CD4-positive, alpha-beta T cell treated with Interleukin-4 for 4 hours (primary cell): ENCODE data around the gene RGS3.

Experiments
- DNase-seq: peaks from one replicate; pipeline ENCODE4 v3.0.0-alpha.2; 2020

Gene RGS3

DNA sequence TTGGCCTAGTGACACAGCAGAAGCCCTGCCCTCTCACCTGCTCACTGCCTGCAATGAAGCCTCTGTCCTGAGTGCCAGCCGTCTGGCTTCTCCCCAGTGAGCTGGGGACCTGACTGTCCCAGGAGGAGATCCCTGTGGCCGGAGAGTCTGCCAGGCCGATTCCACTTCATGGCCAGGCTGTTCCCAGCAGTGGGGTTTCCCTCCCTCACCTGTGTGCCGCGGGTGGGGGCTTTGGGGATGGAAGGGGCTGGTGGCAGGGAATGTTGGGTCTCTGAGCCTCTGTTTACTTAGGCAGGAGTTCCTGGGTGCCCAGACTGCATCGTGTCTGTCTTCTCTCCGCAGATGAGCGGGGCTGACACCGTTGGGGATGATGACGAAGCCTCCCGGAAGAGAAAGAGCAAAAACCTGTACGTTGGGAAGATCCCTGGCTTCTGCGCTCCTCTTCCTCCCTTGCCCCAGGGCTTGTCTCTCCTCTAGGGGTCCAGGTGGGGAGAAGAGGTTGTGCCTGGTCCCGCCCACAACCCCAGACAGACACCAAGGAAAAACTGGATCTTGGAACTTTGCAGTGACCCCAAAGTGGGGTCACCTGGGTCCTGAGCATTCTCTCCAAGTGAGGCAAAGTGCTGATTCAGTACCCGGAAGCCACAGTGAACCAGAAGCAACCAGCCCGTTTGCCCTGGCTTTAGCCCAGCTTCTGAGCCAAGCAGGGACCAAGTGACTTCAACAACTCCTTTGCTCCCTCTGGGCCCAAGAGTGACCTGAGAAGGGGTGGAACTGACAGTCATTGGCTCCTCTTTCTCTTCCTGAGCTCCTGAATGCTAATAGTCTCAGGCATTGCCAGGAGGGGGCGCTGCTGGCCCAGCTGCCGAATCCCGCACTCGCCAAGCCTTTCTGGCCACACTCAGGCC, 127.7 kb downstream of the RGS3 start:
- peak; percentile 30 for DNase-seq

DNA sequence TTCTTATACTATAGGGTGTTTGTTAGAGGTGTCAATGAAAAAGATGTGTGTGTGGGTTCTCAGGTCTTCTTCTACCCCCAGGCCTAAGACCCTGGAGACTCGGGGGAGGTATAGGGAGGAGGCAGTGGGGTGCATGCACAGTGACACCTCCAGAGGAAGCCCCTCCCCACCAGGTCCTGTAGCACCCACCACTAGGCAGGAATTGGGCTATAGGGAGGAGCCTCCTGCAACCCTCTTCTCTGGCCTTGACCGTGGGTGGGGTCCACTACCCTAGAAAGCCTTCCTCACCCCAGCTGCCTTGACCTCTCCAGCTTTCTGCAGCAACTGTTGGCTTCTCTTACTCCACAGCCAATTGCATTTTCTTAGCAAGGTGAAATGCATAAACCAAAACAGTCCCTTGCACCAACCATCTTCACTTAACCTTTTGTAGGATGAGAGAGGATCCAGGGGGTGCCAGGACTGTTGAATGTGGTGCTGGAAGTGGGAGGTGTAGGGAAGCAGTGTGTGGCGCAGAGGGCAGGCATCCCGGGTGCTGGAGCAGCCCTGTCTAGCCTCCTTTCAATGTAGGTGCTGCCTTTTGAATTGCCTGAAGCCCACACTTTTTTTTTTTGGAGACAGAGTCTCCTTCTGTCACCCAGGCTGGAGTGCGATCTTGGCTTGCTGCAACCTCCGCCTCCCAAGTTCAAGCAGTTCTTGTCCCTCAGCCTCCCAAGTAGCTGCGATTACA, 128.5 kb downstream of the RGS3 start:
- no peak for DNase-seq

DNA sequence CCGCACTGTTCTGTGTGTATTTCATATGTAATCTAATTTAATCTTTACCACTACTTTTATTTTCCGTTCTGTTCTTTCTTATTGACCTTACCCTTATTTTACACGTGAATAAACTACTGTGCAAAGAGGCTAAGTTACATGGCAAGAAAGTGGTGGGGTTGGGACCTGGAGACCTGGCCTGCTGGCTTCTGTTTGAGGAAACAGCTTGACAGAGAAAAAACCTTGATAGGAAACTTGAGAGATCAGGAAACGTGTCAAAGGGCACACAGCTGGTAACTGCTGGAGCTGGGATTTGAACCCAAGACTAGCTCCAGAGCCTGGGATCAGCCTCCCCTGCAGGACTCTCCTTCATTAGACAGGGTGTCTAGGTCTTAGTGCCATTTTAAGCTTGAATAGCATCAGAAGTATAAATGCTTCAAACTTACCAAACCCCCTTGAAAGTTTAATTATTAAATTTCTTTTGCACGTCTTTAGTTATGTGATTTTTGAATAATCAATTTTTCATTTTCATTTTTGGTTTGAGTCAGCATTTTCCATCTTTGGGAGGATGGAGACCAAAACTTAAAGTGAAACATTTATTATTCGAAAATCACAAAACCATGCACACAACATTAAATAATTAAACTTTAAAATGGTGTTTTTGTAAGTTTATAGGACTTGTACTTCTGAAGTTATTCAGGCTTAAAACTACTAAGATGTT, 129.5 kb downstream of the RGS3 start:
- no peak for DNase-seq

DNA sequence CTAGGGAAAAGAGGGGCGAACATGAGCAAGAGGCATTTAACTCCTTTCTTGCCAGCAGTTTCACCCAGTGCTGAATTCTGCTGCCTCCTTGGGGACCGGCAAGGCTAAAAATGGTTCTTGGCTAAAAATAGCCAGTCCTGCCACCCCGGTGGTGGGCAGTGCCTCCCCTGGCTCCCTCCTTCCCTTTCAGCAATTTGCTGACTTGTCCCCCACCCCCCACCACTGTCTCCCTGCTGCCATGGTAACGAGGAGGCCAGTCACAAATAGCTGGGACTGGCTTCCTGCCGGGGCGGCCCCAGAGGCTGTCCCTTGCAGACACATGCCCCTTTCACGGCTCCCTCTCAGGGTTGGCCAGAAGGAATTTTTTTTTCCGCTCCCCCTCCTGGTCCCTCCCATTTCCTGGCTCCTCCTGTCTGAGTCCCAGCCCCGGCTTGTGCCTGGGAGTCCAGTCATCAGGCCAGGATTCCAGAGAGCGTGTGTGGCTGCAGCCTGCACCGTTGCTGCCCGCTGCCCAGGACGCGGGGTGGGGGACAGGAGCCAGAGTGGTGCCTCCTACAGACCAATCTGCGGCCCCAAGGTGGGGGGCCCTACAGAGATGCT, 130.3 kb downstream of the RGS3 start:
- no peak for DNase-seq

DNA sequence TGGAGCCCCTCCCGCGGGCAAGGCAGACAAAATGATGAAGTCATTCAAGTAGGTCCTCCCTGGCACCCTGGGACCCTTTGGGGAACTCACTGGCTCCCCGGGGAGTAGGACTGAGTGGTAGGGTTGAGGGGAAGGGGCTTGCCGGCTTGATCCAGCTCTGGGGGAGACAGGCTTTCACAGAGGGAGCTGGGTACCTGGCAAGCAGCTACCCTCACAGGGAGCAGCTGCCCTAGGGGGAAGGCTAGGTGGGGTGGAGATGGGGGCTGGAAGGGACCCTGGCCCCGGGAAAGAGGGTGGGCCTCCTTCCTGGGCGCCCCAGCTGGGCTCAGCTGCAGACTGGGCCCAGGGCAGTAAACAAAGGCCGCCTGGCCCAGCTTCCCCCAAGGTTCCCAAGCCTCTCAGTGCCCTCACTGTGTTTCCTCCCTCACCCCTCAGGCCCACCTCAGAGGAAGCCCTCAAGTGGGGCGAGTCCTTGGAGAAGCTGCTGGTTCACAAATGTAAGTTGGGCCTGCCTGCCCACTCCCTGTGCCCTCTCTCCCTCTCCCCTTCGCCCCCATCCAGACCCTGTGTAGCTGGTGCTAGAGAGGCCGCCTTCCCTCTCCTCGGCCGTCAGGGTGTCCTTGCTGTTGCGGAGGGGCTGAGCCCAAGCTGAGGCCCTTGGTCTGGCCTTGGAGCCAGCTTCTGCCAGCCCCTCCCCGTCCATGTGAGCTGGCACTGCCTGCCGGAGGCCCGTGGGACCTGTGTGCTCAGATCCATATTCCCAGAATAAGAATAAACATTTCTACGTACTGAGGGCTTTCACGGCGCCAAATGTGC, 131.2 kb downstream of the RGS3 start:
- DNase-seq, result no peak

DNA sequence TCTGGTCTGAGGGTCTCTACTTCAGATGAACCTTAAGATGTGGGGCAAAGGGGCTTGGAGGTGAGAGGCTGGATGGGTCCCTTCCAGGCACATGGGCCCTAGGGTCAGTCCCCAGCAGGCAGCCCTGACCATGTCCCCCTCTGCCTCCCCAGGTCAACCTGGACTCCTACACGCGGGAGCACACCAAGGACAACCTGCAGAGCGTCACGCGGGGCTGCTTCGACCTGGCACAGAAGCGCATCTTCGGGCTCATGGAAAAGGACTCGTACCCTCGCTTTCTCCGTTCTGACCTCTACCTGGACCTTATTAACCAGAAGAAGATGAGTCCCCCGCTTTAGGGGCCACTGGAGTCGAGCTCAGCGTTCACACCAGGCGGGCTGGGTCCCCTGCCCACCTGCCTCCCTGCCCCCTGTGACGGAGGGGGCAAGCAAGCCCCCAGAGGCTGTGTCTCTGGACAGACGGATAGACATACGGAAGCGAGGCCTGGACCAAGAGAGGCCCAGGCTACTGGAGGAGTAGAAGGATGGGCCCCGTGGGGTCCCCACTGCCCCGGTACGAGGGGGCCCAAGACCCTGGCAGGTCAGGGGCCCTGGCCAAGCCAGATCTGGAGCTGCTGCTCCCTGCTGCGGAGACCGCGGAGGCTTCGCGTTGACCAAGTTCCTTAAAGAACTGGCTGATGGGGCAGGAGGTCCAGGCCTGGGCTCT, 133.2 kb downstream of the RGS3 start:
- no peak for DNase-seq

DNA sequence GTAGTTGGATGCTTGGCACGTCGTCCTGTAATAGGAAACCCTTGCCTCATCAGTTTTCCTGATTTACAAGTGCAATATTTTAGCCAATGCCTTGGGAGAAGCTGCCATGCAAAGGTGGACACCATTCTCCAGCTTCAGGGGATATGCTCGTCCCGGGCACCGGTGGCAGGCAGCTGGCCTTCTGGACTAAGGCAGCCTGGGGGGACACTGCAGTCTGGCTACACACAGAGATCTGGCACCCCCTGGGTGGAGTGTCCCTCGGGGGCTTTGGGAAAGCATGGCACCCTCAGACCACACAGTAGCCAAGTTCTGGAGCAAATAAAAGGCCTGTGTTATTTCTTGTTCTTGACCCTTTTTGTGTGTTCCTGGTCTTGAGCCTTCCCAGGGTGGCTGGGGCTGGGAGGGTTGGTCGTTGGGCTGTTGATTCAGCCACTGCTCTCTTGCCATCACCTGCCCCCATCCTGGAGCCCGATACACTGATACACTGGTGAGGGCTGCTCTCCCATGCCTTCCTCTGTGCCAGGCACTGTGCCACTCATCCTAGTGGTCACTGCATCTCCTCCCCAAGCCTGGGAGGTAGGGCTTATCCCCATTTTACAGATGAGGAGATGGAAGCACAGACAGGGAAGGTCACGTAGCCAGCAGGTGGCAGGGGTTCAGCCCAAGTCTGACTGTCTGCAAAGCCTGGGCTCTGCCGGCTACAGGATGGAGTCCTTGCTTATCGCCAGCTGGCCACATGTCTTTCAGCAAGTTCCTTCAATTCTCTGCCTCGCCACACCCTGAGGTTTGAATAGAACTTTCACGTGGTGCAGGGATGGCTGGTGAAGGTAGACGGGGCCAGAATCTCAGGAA, 134.1 kb downstream of the RGS3 start:
- no peak for DNase-seq

DNA sequence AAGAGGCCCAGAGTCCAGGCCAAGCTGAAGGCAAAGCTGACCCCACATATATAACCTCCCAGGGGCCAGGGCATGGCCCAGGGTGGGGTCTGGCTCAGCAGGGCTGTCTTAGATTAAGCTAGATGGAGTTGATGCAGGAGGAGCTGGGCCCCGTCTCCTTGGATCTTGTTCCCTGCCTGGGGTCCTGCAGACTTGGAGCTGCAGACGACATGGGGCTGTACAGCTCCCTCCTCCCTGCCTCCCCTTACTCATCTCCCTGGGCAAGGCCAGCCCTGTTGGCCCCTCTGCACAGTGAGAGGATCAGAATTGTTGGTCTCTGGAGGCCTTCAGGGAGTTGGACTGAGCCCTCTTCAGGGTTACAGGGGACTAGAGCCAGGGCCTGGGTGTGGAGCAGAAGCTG, 134.9 kb downstream of the RGS3 start:
- no peak for DNase-seq

DNA sequence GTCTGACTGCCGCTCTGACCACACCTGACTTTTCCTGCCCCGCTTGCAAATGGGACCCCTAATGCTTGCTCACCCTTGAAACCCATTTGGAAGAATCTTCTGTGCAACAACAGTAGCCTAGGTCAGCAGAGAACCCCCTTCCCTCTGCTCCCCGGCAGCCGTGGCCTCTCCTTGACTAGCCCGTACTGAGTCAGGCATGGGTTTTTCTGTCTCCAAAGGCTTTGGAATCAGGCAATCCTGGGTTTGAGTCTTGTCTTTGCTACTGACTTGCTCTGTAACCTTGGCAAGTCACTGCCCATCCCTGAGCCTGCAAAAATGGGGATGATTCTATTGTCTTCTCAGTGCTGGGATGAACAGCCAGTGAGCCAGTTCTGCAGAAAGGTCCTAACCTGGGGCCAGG, 135.4 kb downstream of the RGS3 start:
- no peak for DNase-seq

DNA sequence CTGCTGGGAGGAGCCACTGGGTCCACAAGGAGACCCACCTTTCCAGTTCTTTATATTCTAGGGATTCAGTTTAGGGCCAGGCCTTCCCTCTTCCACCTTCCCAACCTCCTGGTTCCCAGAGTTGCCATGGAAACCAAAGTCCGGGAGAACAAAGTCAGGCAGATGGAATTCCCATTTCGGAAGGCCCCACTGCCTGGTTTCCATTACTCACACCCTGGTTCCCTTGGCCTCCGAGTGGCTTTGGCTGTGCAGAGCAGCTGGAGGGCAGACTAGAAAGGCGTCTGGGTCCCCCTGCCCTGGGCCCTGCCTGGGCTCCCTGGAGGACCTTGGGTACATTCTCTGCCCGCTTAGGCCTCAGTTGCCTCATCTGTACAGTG, 136.1 kb downstream of the RGS3 start:
- DNase-seq, result no peak

DNA sequence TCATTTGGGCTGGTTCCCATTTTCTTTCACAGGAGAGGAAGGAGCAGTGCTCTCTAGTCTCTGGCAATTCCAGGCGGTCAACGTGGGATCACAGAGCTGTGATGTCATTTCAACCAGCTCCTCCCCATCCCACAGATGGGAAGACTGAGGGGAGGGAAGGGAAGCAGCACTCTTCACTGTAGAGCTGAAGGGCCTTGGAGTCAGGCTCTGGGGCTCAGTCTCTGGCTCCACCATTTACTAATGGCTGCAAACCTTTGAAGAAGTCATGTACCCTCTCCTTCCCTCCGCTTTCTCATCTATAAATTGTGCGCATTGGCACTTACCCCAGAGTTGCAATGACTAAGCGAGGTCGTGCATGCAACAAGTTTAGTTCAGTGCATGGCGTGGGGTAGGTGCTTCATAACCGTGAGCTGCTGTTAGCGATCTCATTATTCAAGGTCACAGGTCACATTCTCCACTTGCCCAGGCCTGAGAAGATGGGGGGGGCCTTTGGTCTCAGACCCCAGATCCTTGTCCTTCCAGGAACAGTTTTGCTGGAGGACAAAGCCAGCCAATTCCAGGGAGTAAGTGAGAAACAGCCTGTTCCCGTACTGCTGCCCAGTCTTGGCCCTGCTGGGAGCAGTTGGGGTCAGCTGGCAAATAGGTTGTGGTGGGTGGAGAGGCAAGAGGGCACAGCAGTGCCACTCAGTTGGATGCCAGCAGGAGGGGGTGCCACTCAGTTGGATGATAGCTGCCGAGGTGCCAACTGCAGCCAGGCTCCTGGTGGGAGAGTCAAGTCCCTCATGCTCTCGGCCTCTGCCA, 136.7 kb downstream of the RGS3 start:
- DNase-seq, result no peak

DNA sequence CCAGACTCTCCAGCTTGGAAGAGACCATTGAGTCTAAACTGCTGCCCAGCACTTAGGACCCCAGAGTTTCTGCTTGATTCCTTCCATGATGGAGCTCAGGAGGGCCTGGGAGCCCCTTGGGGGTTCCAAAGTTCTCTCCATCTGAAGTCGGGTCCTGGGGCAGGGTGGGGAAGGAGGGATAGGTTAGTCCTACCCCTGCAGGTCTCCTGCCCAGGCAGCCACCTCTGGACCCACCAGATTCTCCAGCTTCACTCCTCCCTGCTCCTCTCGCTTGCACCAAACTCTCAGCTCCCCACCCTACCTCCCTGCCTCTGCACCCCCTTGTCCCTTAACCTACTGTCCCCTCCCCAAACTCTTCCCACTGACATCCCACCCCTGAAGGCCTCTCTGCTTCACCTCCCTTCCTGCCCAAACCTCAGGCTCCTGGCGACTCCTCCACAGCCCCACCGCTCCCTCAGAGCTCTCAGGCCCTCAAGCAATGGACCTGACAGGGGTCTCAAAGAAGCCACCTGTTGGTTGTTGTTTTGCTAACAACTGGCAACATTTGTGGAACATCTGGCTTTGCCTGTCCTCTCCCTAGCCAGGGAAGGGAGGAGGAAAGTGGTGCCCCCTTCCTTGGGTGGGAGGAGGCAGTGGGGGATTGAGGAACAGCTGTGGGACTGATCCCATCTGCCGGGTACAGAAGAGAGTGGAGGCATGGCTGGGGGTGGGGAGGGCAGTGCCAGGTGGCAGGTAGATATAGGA, 137.5 kb downstream of the RGS3 start:
- DNase-seq, result no peak

DNA sequence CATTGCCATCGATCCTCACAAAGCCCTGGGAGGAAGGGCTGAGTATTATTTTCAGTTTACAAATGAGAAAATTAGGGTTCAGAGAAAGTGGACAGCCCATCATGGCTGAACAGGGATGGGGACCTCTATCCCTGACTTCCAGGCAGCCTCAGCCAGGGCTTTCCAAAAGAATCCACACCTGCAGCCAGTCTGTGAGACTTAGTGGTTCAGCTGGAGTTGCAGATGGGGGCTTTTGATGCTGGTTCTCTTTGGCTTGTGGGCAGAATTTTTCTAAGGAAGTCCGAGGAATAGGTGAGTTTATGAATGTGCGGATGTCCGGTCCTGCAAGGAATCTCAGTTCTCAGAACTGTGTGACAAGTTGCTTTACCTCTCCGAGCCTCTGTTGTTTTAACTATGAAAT, 138.1 kb downstream of the RGS3 start:
- DNase-seq, result no peak

DNA sequence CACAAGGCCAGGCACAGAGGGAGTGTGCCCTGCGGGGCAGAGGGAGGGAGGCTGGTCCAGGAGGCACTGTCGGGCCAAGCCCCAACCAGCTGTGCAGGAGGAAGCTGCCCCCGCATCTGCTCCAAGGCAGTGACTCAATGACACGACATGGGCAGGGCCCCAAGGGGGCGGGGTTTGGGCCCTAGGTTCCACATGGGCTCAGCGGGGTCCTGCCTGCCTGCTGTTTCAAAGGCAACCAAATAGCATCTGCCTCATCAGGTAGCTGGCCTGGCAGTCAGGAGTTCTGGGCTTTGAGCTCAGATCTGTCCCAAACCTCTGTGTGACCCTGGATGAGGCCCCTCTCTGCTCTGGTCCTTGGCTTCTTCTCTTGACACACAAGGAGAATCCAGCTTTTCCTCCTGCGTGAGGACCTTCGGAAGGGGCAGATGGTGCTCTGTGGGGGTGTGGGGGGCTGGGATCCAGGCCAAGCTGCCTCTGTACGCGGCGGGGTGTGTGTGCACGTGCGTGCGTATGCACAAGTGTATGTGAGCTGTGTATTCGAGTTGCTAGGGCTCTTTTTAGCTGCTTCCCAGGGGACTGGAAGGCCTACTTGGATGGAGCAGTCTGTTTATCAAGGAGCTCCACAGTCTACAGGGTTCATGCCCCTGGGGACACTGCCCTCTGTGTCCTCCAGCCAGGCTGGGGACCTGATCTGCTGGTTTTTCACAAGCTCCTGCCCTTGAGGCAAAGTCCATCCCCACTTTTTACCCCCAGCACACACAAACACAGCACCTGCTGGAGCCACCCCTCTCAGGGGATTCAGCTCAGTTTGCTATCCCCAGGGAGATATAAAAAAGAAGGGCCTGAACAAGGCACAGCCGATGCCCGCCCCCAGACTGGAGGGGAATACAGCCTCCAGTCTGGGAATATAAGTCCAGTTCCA, 138.9 kb downstream of the RGS3 start:
- no peak for DNase-seq

DNA sequence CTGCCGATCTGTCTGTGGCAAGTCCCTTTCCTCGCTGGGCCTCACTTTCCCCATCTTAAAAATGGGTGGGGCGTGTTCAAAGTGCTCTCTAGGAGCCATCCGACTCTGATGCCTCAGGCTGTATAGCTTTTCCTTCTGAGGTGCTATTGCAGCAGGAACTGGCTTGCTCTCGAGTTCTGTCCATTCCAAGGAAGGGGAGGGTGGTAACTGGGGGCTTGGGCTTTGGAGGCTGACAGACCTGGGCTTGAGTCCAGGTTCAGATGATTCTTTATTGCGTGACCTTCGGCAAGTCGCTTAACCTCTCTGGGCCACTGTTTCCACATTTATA, 139.5 kb downstream of the RGS3 start:
- no peak for DNase-seq

DNA sequence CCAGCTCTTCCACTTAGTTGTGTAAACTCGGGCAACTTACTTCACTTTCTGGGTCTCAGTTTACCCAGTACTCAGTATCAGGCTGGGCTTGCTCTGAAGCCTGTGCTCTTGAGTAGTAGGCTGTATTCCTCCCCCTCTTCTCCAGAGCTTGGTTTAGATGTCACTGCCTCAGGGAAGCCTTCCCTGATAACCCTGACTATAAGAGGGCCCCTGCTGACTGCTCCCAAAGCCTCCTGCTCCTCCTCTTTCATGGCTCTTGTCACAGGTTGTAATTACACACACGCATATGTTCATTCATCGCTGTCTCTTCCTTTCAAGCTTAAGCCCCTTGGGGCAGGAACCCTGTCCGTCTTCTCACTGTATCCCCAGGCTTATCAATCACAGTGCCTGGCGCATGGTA, 140.2 kb downstream of the RGS3 start:
- no peak for DNase-seq

DNA sequence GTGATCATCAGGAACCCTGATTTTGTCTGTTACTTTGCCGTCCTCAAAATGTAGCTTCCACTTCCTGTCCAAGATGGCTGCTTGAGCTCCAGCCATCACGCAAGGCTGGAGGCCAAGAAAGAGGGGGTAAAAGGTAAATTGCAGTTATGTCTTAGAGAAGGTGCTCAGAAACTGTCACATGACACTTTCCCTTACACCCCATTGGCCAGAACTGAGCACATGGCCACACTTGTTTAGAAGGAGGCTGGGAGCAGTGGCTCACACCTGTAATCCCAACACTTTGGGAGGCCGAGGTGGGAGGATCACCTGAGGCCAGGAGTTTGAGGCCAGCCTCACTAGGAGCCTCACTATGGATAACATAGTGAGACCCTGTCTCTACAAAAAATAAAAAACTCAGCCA, 140.9 kb downstream of the RGS3 start:
- DNase-seq, result no peak

DNA sequence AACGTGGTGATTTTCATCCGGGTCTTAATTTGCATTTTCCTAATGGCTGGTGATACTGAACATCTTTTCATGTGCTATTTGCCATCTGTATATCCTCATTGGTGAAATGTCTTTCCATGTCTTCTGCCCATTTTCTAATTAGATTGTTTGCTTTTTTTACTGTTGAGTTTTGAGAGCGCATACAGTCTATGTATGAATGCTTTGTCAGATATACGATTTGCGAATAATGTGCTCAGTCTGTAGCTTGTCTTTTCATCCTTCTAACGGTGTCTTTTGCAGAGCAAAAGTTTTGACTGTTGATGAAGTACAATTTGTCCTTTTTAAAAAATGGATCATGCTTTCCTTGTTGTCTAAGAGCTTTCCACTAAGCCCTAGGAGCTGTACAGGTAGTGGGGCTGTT, 143.0 kb downstream of the RGS3 start:
- DNase-seq, result no peak
